ENCODE results near the gene RAP2A. TPM values are rescaled to one million over a fixed set of nuclear protein-coding genes. Genes with fewer than 3 reads are reported as not detected.

The RAP2A gene
- total RNA-seq, 4 donors from 2014 or later: 32.4 to 45.7 (median 33.5) TPM

- 41 to 46% methylated on average over 1 of the region's 1 CpG for WGBS, 2 donors
These were observed 37.7 kb downstream of the RAP2A start for GRCh38 chr13:97471711-97472110.

GRCh38 chr13:97474349-97474980 is 40.5 kb downstream of the RAP2A start:
- DNase-seq (ENCODE audit: low spot score in 2 of 2): no peak
- H3K36me3 ChIP-seq: no peaks in the 10 kb centered on the region
- no peaks in the 10 kb centered on the region for H3K9me3 ChIP-seq
- 22 to 31% methylated on average over 6 of the region's 6 CpGs for WGBS, 2 donors
- no peaks in the 10 kb centered on the region for H3K27me3 ChIP-seq
- H3K4me3 ChIP-seq: no peak overlapping the region
- H3K4me1 ChIP-seq: peaks cover 0 to 10% (median 0%) of the 10 kb centered on the region in 4 donors
- TF ChIP-seq POLR2A (IDR thresholded peaks at IDR 0.05): no peak
- TF ChIP-seq EP300 (IDR thresholded peaks at IDR 0.05): no peak
- no peak for TF ChIP-seq CTCF (IDR thresholded peaks at IDR 0.05)
- H3K27ac ChIP-seq: peak overlapping the region in 1 of 4 donors; percentile 57

More at GRCh38 chr13:97471711-97472110, 37.7 kb downstream of the RAP2A start:
- Histone ChIP-seq H3K4me3 (no peak overlapping the region), H3K27ac (no peak overlapping the region), H3K27me3 (no peaks in the 10 kb centered on the region), H3K4me1 (peaks cover 0 to 19% (median 6%) of the 10 kb centered on the region in 4 donors), H3K9me3 (no peaks in the 10 kb centered on the region), H3K36me3 (no peaks in the 10 kb centered on the region)
- TF ChIP-seq EP300 (IDR thresholded peaks at IDR 0.05) (no peak), POLR2A (IDR thresholded peaks at IDR 0.05) (no peak), CTCF (IDR thresholded peaks at IDR 0.05) (no peak)
- no peak for DNase-seq (ENCODE audit: low spot score in 2 of 2)

GRCh38 chr13:97475011-97475410 is 41.0 kb downstream of the RAP2A start:
- TF ChIP-seq POLR2A (IDR thresholded peaks at IDR 0.05): no peak
- TF ChIP-seq EP300 (IDR thresholded peaks at IDR 0.05): no peak
- no peak for TF ChIP-seq CTCF (IDR thresholded peaks at IDR 0.05)
- H3K36me3 ChIP-seq: no peaks in the 10 kb centered on the region
- 56 to 65% methylated on average over 4 of the region's 4 CpGs for WGBS, 2 donors
- H3K4me1 ChIP-seq: peaks cover 0 to 10% (median 0%) of the 10 kb centered on the region in 4 donors
- no peak overlapping the region for H3K4me3 ChIP-seq
- peak overlapping the region in 1 of 4 donors; percentile 57 for H3K27ac ChIP-seq
- no peaks in the 10 kb centered on the region for H3K9me3 ChIP-seq
- no peak for DNase-seq (ENCODE audit: low spot score in 2 of 2)
- H3K27me3 ChIP-seq: no peaks in the 10 kb centered on the region

GRCh38 chr13:97477844-97478243 is 43.9 kb downstream of the RAP2A start:
- Histone ChIP-seq H3K36me3 (no peaks in the 10 kb centered on the region), H3K9me3 (no peaks in the 10 kb centered on the region), H3K27me3 (no peaks in the 10 kb centered on the region), H3K4me1 (peaks cover 0 to 6% (median 0%) of the 10 kb centered on the region in 4 donors), H3K27ac (no peak overlapping the region), H3K4me3 (no peak overlapping the region)
- DNase-seq (ENCODE audit: low spot score in 2 of 2): no peak
- no peak for TF ChIP-seq POLR2A (IDR thresholded peaks at IDR 0.05)
- no peak for TF ChIP-seq CTCF (IDR thresholded peaks at IDR 0.05)
- no peak for TF ChIP-seq EP300 (IDR thresholded peaks at IDR 0.05)

- Histone ChIP-seq H3K27me3 (no peaks in the 10 kb centered on the region), H3K36me3 (no peaks in the 10 kb centered on the region), H3K4me1 (peaks cover 0 to 6% (median 0%) of the 10 kb centered on the region in 4 donors), H3K9me3 (no peaks in the 10 kb centered on the region), H3K4me3 (no peak overlapping the region), H3K27ac (no peak overlapping the region)
- no peak for DNase-seq (ENCODE audit: low spot score in 2 of 2)
- TF ChIP-seq EP300 (IDR thresholded peaks at IDR 0.05) (no peak), POLR2A (IDR thresholded peaks at IDR 0.05) (no peak), CTCF (IDR thresholded peaks at IDR 0.05) (no peak)
- 89 to 92% methylated on average over 2 of the region's 2 CpGs for WGBS, 2 donors
These were observed 44.3 kb downstream of the RAP2A start for GRCh38 chr13:97478247-97478646.
